Measurements from ENCODE around the gene ACOX2.

DNA sequence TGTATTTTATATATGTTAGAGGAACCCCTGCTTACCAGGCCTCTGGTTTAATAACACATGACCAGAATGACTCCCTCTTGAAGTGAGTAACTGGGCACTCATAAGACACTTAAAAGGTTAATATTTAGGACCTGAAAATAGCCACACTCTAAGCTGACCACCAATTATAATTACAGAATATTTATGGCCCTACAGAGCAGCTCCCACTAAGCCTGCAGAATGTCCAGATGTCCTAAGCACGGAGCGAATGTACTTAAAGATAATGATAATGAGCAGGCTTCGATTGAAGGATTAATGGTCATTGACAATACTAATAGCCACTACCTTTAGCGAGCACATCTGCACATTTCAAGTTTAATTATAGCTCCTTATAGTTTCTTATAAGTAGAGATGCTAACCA, 67.9 kb downstream of the ACOX2 start:
- TF ChIP-seq, protein P1, sequence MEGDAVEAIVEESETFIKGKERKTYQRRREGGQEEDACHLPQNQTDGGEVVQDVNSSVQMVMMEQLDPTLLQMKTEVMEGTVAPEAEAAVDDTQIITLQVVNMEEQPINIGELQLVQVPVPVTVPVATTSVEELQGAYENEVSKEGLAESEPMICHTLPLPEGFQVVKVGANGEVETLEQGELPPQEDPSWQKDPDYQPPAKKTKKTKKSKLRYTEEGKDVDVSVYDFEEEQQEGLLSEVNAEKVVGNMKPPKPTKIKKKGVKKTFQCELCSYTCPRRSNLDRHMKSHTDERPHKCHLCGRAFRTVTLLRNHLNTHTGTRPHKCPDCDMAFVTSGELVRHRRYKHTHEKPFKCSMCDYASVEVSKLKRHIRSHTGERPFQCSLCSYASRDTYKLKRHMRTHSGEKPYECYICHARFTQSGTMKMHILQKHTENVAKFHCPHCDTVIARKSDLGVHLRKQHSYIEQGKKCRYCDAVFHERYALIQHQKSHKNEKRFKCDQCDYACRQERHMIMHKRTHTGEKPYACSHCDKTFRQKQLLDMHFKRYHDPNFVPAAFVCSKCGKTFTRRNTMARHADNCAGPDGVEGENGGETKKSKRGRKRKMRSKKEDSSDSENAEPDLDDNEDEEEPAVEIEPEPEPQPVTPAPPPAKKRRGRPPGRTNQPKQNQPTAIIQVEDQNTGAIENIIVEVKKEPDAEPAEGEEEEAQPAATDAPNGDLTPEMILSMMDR (IDR thresholded peaks at IDR 0.05) = no peak
- no peak for TF ChIP-seq POLR2A (IDR thresholded peaks at IDR 0.05)

Measured in gastroesophageal sphincter (tissue), 3 donors.